OCI-LY7 (cell line): Measurements from ENCODE around the gene WDR43. TPM values are rescaled to one million over a fixed set of nuclear protein-coding genes. Genes with fewer than 3 reads are reported as not detected.

ENCODE experiments used
- BruUV-seq: library from RNA; stranded (reverse); fragments of 400-500 nt; replicated peaks from 2 replicates; lab custom pipeline; 2021; lab: Mats Ljungman, UMichigan
- CTCF ChIA-PET: fragments of 300-600 bp; sonication (Branson Sonifier 250); formaldehyde crosslinking; loops from one replicate; lab custom pipeline; 2022; ENCODE audit warnings: antibody characterized with exemption; ENCODE audit not compliant: unreplicated experiment; lab: Charles Lee
- POLR2A ChIA-PET: fragments of 300-600 bp; sonication (Branson Sonifier 250); formaldehyde crosslinking; loops from one replicate; lab custom pipeline; 2022; ENCODE audit warnings: antibody characterized with exemption; lab: Charles Lee
- DNase-seq: peaks from one replicate; pipeline ENCODE4 v3.0.0-alpha.2; 2015; ENCODE audit warnings: low spot score
- H2AFZ ChIP-seq: fragments of 200-600 bp; sonication (generic), shearing (Covaris generic); 2 replicates; pipeline ENCODE4 v1.6.1; 2014; ENCODE audit warnings: mild to moderate bottlenecking, antibody characterized with exemption, low read length, moderate library complexity
- H3K27ac ChIP-seq: fragments of 200-600 bp; sonication (generic); 2 replicates; pipeline ENCODE4 v1.5.1; 2014; ENCODE audit warnings: mixed run types, low read depth, mild to moderate bottlenecking, moderate library complexity, low read length, inconsistent platforms; ENCODE audit not compliant: poor library complexity, severe bottlenecking
- H3K36me3 ChIP-seq: fragments of 200-600 bp; sonication (generic); 2 replicates; pipeline ENCODE4 v1.6.1; 2014; ENCODE audit warnings: mild to moderate bottlenecking, antibody characterized with exemption, low read length, moderate library complexity, mixed read lengths; ENCODE audit not compliant: insufficient read depth
- H3K4me1 ChIP-seq: fragments of 200-600 bp; sonication (generic); 2 replicates; pipeline ENCODE4 v1.5.1; 2014; ENCODE audit warnings: mild to moderate bottlenecking, low read length; ENCODE audit not compliant: insufficient read depth, poor library complexity, severe bottlenecking
- H3K4me2 ChIP-seq: fragments of 200-600 bp; sonication (generic); 2 replicates; pipeline ENCODE4 v1.6.1; 2014; ENCODE audit warnings: mild to moderate bottlenecking, low read length
- H3K4me3 ChIP-seq: fragments of 200-600 bp; sonication (generic); 2 replicates; pipeline ENCODE4 v1.5.1; 2014; ENCODE audit warnings: mild to moderate bottlenecking, low read depth, low read length; ENCODE audit not compliant: poor library complexity, severe bottlenecking
- H3K79me2 ChIP-seq: fragments of 200-600 bp; sonication (generic); 2 replicates; pipeline ENCODE4 v1.6.1; 2016; ENCODE audit warnings: low read depth, mild to moderate bottlenecking, low read length, moderate library complexity, mixed read lengths; ENCODE audit not compliant: insufficient read depth
- H3K9me2 ChIP-seq: fragments of 200-600 bp; sonication (generic); 2 replicates; pipeline ENCODE4 v1.6.1; 2016; ENCODE audit warnings: mild to moderate bottlenecking, low read length, mixed read lengths; ENCODE audit not compliant: insufficient read depth
- H3K9me3 ChIP-seq: fragments of 200-600 bp; sonication (generic); 2 replicates; pipeline ENCODE4 v1.6.1; 2014; ENCODE audit warnings: mild to moderate bottlenecking, mixed run types, low read length, mixed read lengths
- H4K20me1 ChIP-seq: fragments of 200-600 bp; sonication (generic); 2 replicates; pipeline ENCODE4 v1.6.1; 2014; ENCODE audit warnings: mild to moderate bottlenecking, antibody characterized with exemption, low read length, moderate library complexity, mixed read lengths; ENCODE audit not compliant: insufficient read depth
- EZH2phosphoT487 ChIP-seq: fragments of 200-600 bp; sonication (generic); IDR thresholded peaks from 2 replicates; pipeline ENCODE4 v1.6.1; 2018; ENCODE audit warnings: low read depth, borderline replicate concordance, mild to moderate bottlenecking, mixed run types, antibody characterized with exemption, low read length, moderate library complexity, mixed read lengths
- intact Hi-C: fragments of 100-400 bp; cut with micrococcal nuclease; formaldehyde crosslinking; loops from one replicate; pipeline ENCODE4 v1.10.0; 2022; ENCODE audit not compliant: unreplicated experiment
- total RNA-seq, 2 experiments: library from RNA; depleted of rRNA in 1 of 2; stranded (reverse); fragments of >200 nt in 1 of 2; shearing (Covaris generic) in 1 of 2; gene quantifications; 2 replicates each; pipeline ENCODE4 v1.2.3, GENCODE V29; 2014 to 2022
- TF ChIP-seq, protein P1 (sequence below): fragments of 200-600 bp; sonication (generic); conservative IDR thresholded peaks from 2 replicates; pipeline ENCODE4 v1.5.1; 2014; ENCODE audit warnings: mild to moderate bottlenecking, antibody characterized with exemption, low read length, moderate library complexity, mixed read lengths

WDR43 gene
- total RNA-seq, 2 experiments from 2014 or later, result 78.8 to 111 TPM

- Histone ChIP-seq H3K4me3 (peak within 1 kb of the TSS; percentile 78), H3K4me1 (peaks cover 22% of the 10 kb centered on the region), H3K4me2 (peak within 1 kb of the TSS; percentile 77), H2AFZ (peak within 1 kb of the TSS; percentile 86), H3K9me2 (no peaks in the 10 kb centered on the region), H3K79me2 (peaks cover 35% of the 10 kb centered on the region), H4K20me1 (peaks cover 18% of the 10 kb centered on the region; the same call in 1 of the 2 replicates), H3K27ac (peak within 1 kb of the TSS; percentile 61), H3K9me3 (no peaks in the 10 kb centered on the region), H3K36me3 (peaks cover 5% of the 10 kb centered on the region; the same call in 1 of the 2 replicates)
- BruUV-seq, result TSS peak; percentile 99
- DNase-seq, result peak; percentile 97
- intact Hi-C loops, result loop anchor here (1.0 kb wide), 1 partner anchor 24 kb away; the partner anchor contains the start of gene WDR43
- CTCF ChIA-PET, result no interaction called here
- TF ChIP-seq EZH2phosphoT487, result no peak
- TF ChIP-seq, protein P1, sequence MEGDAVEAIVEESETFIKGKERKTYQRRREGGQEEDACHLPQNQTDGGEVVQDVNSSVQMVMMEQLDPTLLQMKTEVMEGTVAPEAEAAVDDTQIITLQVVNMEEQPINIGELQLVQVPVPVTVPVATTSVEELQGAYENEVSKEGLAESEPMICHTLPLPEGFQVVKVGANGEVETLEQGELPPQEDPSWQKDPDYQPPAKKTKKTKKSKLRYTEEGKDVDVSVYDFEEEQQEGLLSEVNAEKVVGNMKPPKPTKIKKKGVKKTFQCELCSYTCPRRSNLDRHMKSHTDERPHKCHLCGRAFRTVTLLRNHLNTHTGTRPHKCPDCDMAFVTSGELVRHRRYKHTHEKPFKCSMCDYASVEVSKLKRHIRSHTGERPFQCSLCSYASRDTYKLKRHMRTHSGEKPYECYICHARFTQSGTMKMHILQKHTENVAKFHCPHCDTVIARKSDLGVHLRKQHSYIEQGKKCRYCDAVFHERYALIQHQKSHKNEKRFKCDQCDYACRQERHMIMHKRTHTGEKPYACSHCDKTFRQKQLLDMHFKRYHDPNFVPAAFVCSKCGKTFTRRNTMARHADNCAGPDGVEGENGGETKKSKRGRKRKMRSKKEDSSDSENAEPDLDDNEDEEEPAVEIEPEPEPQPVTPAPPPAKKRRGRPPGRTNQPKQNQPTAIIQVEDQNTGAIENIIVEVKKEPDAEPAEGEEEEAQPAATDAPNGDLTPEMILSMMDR, result no peak
- POLR2A ChIA-PET, result interaction anchor here (0.5 to 2.2 kb wide), 13 partner anchors 10 to 288 kb away, joined by 3 to 12 read pairs (median 4); partner anchors contain the start of gene PPP1CB
Observed at GRCh38 chr2:28870146-28870891, 24.1 kb upstream of the WDR43 start, which contains the start of gene TRMT61B. TSS of gene TRMT61B (minus strand) at chr2:28870309. CDS start at chr2:28870277, 32 bp downstream.

DNA sequence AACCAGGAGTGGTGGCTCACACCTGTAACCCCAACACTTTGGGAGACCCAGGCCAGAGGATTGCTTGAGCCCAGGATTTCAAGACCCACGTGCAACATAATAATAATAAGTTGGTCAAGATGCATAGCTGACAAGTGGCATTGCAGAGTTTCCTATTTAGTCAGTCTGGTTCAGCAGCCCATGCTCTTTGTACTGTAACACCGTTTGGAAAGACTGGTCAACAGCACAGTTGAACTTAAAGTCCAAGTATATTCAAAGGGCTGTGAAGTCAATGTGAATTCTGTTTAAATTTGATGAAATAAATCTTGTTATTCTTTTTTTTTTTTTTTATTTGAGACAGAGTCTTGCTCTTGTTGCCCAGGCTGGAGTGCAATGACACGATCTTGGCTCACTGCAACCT, 22.8 kb upstream of the WDR43 start:
- no peak overlapping the region; the same call in 1 of the 2 replicates for H2AFZ ChIP-seq
- peaks cover 32% of the 10 kb centered on the region for H3K79me2 ChIP-seq
- peaks cover 18% of the 10 kb centered on the region; the same call in 1 of the 2 replicates for H4K20me1 ChIP-seq
- H3K27ac ChIP-seq, result no peak overlapping the region
- intact Hi-C loops, result no loop called here
- TF ChIP-seq, protein P1, result no peak
- TF ChIP-seq EZH2phosphoT487, result no peak
- no TSS peak for BruUV-seq
- no peaks in the 10 kb centered on the region for H3K9me2 ChIP-seq
- CTCF ChIA-PET, result no interaction called here
- no peaks in the 10 kb centered on the region for H3K36me3 ChIP-seq
- no peak overlapping the region for H3K4me3 ChIP-seq
- DNase-seq, result no peak
- no peaks in the 10 kb centered on the region for H3K9me3 ChIP-seq
- H3K4me1 ChIP-seq, result peaks cover 22% of the 10 kb centered on the region
- POLR2A ChIA-PET, result interaction anchor here (0.6 to 2.1 kb wide), 3 partner anchors 14 to 25 kb away, joined by 3 to 12 read pairs (median 8); no protein-coding TSS in a partner anchor
- 0 out of 2 replicates have a peak overlapping the region, but pooled peaks have one; percentile 75 for H3K4me2 ChIP-seq

DNA sequence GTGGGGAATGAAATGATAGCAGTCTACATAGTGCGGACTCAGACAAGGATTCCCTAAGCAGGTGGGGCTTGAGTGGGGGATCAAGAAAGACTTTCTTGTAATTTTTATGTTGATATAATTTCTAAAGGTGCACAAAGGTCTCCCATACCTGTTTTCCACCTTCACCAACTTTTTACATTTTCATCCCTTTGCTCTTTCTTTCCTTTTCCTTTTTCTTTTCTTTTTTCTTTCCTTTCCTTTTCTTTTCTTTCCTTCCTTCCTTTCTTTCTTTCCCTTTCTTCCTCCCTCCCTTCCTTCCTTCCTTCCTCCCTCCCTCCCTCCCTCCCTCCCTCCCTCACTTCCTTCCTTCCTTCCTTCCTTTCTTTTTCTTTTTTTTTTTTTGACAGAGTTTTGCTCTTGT, 14.3 kb upstream of the WDR43 start:
- TF ChIP-seq, protein P1, result no peak
- TF ChIP-seq EZH2phosphoT487, result no peak
- Histone ChIP-seq H3K79me2 (no peaks in the 10 kb centered on the region), H4K20me1 (no peaks in the 10 kb centered on the region), H3K9me2 (no peaks in the 10 kb centered on the region), H3K4me2 (no peak overlapping the region), H3K27ac (no peak overlapping the region), H3K9me3 (no peaks in the 10 kb centered on the region), H3K36me3 (no peaks in the 10 kb centered on the region), H3K4me3 (no peak overlapping the region), H3K4me1 (no peaks in the 10 kb centered on the region), H2AFZ (no peak overlapping the region)
- intact Hi-C loops, result no loop called here
- CTCF ChIA-PET, result no interaction called here
- no TSS peak for BruUV-seq
- POLR2A ChIA-PET, result no interaction called here
- no peak for DNase-seq
